ENCODE results near the gene SNTB2. TPM values are rescaled to one million over a fixed set of nuclear protein-coding genes. Genes with fewer than 3 reads are reported as not detected.

SNTB2 gene
- total and polyA plus RNA-seq, 9 of the 15 experiments (the other 6 are each of a cell fraction or from before 2014, with no cell fraction given): 1.2 to 13.7 (median 5.7) TPM

DNA sequence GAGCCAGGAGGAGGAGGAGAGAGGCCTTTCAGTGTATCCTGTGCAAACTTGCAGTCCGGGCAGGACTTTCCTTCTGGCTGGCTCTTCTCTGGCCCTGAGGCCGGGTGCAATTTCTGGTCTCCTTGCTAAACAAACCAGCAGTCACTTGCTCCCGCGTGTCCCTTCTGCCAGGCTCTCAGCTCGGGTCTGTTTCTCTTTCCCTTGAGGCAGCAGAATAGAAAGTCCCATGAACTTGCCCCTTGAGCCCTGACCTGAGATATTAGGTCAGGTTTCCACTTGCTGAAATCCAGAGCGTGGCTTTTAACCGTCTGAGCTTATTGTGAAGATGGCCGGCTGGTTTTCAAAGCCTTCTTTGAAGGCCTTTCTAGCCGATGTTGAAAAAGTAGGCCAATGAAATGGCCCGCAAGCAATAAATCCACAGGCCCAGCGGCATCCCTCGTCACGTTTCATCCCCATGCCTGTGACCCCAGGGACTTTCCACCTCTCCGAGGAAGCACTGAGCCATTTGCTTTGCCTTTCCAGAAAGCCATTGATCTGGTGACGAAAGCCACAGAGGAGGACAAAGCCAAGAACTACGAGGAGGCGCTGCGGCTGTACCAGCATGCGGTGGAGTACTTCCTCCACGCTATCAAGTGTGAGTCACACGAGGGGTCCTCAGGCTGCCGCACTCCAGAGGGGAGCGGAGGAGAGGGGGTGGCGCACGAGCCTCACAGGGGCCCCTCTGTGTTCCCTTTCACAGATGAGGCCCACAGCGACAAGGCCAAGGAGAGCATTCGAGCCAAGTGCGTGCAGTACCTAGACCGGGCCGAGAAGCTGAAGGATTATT lies 128.7 kb downstream of the SNTB2 start (continued):
- TF ChIP-seq, protein P1, sequence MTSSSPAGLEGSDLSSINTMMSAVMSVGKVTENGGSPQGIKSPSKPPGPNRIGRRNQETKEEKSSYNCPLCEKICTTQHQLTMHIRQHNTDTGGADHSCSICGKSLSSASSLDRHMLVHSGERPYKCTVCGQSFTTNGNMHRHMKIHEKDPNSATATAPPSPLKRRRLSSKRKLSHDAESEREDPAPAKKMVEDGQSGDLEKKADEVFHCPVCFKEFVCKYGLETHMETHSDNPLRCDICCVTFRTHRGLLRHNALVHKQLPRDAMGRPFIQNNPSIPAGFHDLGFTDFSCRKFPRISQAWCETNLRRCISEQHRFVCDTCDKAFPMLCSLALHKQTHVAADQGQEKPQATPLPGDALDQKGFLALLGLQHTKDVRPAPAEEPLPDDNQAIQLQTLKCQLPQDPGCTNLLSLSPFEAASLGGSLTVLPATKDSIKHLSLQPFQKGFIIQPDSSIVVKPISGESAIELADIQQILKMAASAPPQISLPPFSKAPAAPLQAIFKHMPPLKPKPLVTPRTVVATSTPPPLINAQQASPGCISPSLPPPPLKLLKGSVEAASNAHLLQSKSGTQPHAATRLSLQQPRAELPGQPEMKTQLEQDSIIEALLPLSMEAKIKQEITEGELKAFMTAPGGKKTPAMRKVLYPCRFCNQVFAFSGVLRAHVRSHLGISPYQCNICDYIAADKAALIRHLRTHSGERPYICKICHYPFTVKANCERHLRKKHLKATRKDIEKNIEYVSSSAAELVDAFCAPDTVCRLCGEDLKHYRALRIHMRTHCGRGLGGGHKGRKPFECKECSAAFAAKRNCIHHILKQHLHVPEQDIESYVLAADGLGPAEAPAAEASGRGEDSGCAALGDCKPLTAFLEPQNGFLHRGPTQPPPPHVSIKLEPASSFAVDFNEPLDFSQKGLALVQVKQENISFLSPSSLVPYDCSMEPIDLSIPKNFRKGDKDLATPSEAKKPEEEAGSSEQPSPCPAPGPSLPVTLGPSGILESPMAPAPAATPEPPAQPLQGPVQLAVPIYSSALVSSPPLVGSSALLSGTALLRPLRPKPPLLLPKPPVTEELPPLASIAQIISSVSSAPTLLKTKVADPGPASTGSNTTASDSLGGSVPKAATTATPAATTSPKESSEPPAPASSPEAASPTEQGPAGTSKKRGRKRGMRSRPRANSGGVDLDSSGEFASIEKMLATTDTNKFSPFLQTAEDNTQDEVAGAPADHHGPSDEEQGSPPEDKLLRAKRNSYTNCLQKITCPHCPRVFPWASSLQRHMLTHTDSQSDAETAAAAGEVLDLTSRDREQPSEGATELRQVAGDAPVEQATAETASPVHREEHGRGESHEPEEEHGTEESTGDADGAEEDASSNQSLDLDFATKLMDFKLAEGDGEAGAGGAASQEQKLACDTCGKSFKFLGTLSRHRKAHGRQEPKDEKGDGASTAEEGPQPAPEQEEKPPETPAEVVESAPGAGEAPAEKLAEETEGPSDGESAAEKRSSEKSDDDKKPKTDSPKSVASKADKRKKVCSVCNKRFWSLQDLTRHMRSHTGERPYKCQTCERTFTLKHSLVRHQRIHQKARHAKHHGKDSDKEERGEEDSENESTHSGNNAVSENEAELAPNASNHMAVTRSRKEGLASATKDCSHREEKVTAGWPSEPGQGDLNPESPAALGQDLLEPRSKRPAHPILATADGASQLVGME (CRISPR knock-in tag; IDR thresholded peaks at IDR 0.05): no peak
- TF ChIP-seq, protein P2, sequence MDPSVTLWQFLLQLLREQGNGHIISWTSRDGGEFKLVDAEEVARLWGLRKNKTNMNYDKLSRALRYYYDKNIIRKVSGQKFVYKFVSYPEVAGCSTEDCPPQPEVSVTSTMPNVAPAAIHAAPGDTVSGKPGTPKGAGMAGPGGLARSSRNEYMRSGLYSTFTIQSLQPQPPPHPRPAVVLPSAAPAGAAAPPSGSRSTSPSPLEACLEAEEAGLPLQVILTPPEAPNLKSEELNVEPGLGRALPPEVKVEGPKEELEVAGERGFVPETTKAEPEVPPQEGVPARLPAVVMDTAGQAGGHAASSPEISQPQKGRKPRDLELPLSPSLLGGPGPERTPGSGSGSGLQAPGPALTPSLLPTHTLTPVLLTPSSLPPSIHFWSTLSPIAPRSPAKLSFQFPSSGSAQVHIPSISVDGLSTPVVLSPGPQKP (CRISPR knock-in tag; IDR thresholded peaks at IDR 0.05): no peak
- no peak for TF ChIP-seq FIP1L1 (IDR thresholded peaks at IDR 0.05; ENCODE audit: low read depth, low read length, poor library complexity, severe bottlenecking)

All from K562 (cell line).